ENCODE results near the gene BTBD18.

The BTBD18 gene

DNA sequence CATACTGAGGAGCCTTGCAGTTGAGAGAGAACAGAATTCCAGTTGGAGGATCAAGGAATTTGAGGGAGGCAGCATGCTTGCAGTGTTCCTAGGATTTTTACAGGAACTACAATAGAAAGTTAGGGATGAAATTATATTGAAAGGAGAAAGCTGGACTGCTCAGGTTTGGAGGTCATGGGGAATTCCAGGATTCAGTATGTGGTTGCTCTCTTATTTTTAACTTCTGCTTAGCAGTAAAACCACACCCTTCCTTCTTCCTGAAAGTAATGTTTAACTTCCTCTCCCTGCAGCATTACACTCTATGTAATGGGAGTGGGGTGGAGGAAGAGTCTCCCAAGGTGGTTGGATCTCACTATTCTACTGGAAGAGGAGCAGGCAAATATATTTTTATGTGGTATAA is 41.3 kb upstream of the BTBD18 start:
- DNase-seq (ENCODE audit: low read depth): peak; percentile 66
- TF ChIP-seq MAX (IDR thresholded peaks at IDR 0.05; ENCODE audit: low read depth, low read length): no peak
- TF ChIP-seq POLR2A (IDR thresholded peaks at IDR 0.05; ENCODE audit: extremely low read depth, insufficient read length): no peak
- TF ChIP-seq MYC (IDR thresholded peaks at IDR 0.05; ENCODE audit: low read depth, low read length): no peak
- no peak for TF ChIP-seq CTCF (IDR thresholded peaks at IDR 0.05; ENCODE audit: low read depth, low read length)
- peak overlapping the region; percentile 49 for H3K4me3 ChIP-seq (ENCODE audit: low read depth, low read length)

DNA sequence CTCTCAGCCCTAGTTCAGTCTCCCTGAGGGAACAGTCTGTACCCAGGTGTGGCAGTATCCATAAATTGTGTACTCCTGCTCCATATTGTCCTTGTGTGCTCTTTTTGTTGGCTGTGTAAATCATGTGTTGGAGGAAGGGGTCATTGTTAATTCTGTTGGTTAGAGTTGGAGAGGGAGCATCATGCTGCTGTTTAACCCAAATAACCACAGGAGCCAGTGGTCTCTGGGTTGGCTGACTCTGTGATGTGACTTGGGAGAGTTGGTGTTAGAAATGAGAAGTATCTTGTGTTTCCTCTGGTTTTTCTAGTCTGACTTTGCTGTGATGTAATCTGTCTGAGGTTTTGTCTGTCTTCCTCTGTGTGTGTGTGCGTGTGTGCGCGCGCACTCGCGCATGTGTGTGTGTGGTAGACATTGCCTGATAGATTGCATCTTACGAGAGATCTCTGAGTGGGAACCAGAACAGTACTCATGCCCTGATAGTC is 40.5 kb upstream of the BTBD18 start:
- peak; percentile 98 for DNase-seq (ENCODE audit: low read depth)
- peak overlapping the region; percentile 49 for H3K4me3 ChIP-seq (ENCODE audit: low read depth, low read length)
- TF ChIP-seq POLR2A (IDR thresholded peaks at IDR 0.05; ENCODE audit: extremely low read depth, insufficient read length) (peak; percentile 59), CTCF (IDR thresholded peaks at IDR 0.05; ENCODE audit: low read depth, low read length) (no peak), MYC (IDR thresholded peaks at IDR 0.05; ENCODE audit: low read depth, low read length) (peak; percentile 94), MAX (IDR thresholded peaks at IDR 0.05; ENCODE audit: low read depth, low read length) (peak; percentile 88)

- DNase-seq (ENCODE audit: low read depth): peak; percentile 15
- no peak for TF ChIP-seq MAX (IDR thresholded peaks at IDR 0.05; ENCODE audit: low read depth, low read length)
- no peak for TF ChIP-seq POLR2A (IDR thresholded peaks at IDR 0.05; ENCODE audit: extremely low read depth, insufficient read length)
- TF ChIP-seq CTCF (IDR thresholded peaks at IDR 0.05; ENCODE audit: low read depth, low read length): no peak
- TF ChIP-seq MYC (IDR thresholded peaks at IDR 0.05; ENCODE audit: low read depth, low read length): no peak
- no peak overlapping the region for H3K4me3 ChIP-seq (ENCODE audit: low read depth, low read length)
Measured at GRCh38 chr11:57791321-57792059, 39.9 kb upstream of the BTBD18 start.

DNA sequence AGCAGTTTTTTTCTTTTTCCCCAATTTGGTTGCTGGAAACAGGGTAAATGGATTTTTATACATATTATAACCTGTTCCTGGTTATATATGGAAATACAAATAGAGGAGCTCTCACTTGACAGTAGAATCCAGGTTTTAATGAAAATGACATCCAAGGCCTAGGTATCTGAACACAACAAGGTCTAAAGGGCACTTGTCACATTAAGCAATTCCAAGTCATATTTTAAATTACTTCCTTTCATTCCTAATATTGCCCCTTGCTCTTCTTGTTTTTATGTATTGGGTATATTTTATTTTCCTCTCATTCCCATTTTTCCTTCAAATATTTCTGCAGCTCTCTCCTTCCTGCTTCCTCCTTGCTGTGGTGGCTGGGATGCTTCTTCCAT is 37.1 kb upstream of the BTBD18 start:
- no peak for DNase-seq (ENCODE audit: low read depth)
- no peak for TF ChIP-seq MYC (IDR thresholded peaks at IDR 0.05; ENCODE audit: low read depth, low read length)
- no peak for TF ChIP-seq CTCF (IDR thresholded peaks at IDR 0.05; ENCODE audit: low read depth, low read length)
- TF ChIP-seq MAX (IDR thresholded peaks at IDR 0.05; ENCODE audit: low read depth, low read length): no peak
- no peak for TF ChIP-seq POLR2A (IDR thresholded peaks at IDR 0.05; ENCODE audit: extremely low read depth, insufficient read length)
- no peak overlapping the region for H3K4me3 ChIP-seq (ENCODE audit: low read depth, low read length)

DNA sequence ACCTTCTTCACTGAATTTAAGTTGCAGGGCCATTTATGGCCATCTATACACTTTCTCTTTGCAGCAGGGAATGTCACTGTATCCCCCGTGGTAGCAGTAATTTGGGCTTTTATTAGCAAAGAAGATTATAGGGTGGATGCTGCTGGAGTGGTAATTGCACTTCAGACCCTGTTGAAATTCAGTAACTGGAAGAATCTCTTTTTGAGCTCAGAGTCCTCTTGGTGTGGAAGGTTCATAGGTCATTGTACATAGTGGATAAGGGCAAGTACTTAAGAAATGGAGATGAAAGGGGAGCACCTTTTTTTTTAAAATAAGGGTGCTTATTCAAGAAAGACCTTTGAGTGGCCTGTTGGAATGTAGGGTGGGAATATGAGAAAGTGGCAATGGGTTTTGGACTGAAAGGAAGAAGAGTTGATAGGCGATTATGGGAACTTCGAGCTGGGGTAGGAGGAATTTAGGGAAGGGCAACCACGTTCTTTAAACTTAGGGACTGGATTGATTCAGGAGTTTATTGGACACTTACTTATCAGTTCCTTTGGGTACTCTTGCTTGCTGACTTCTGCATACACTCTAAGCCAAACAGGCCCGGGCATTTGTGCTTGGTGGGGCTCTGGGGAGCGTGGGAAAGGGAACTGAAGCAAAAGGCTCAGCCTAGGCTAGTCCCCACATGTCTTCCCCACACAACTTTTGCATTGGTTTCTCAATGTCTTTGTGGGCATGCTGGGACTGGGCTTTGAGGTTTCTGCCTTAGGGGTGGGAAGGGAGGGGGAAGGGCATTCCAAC is 36.5 kb upstream of the BTBD18 start:
- peak; percentile 93 for DNase-seq (ENCODE audit: low read depth)
- no peak for TF ChIP-seq CTCF (IDR thresholded peaks at IDR 0.05; ENCODE audit: low read depth, low read length)
- peak; percentile 76 for TF ChIP-seq MAX (IDR thresholded peaks at IDR 0.05; ENCODE audit: low read depth, low read length)
- TF ChIP-seq POLR2A (IDR thresholded peaks at IDR 0.05; ENCODE audit: extremely low read depth, insufficient read length): no peak
- TF ChIP-seq MYC (IDR thresholded peaks at IDR 0.05; ENCODE audit: low read depth, low read length): peak; percentile 84
- no peak overlapping the region for H3K4me3 ChIP-seq (ENCODE audit: low read depth, low read length)

Measured in NB4 (cell line).